Endothelial cell of umbilical vein (primary cell): ENCODE data around the gene MTRF1L. TPM values are rescaled to one million over a fixed set of nuclear protein-coding genes. Genes with fewer than 3 reads are reported as not detected.

Source experiments
- BruUV-seq: library from RNA; stranded (reverse); fragments of 400-500 nt; replicated peaks from 2 replicates; lab custom pipeline; 2021; lab: Mats Ljungman, UMichigan
- CTCF ChIA-PET: fragments of 300-600, 350-600 bp; sonication (Branson Sonifier 250); formaldehyde crosslinking; loops from one replicate; lab custom pipeline; 2021; ENCODE audit warnings: antibody characterized with exemption, inconsistent platforms; lab: Charles Lee
- POLR2A ChIA-PET: fragments of 300-600, 350-600 bp; sonication (Branson Sonifier 250); formaldehyde crosslinking; loops from one replicate; lab custom pipeline; 2021; ENCODE audit warnings: antibody characterized with exemption, inconsistent platforms; lab: Charles Lee
- DNase-seq: peaks from one replicate; pipeline ENCODE4 v3.0.0-alpha.2; 2011; ENCODE audit warnings: low read depth, low spot score
- FAIRE-seq: peaks from 2 replicates; lab custom pipeline; 2011; peaks lifted over from hg19 to GRCh38; lab: Jason Lieb, UNC
- H2AFZ ChIP-seq: 2 replicates; pipeline ENCODE4 v1.6.0; 2012; ENCODE audit warnings: low read depth, low read length, control low read depth, inconsistent platforms
- H3K27ac ChIP-seq: 2 replicates; pipeline ENCODE4 v1.5.1; 2011; ENCODE audit warnings: low read depth, mild to moderate bottlenecking, control low read depth, low read length, moderate library complexity; ENCODE audit not compliant: insufficient read depth
- H3K27me3 ChIP-seq, 2 experiments: 2 replicates each; pipeline versions ENCODE4 v1.6.0 to v1.6.1; 2011; ENCODE audit warnings: low read length in 2 of 2, mixed read lengths in 1 of 2; ENCODE audit not compliant: control insufficient read depth in 2 of 2, insufficient read depth in 2 of 2
- H3K36me3 ChIP-seq, 2 experiments: 2 replicates in 1 of 2; 3 replicates in 1 of 2; pipeline ENCODE4 v1.5.1; 2011; ENCODE audit warnings: low read length in 2 of 2, mild to moderate bottlenecking in 1 of 2, moderate library complexity in 1 of 2; ENCODE audit not compliant: control insufficient read depth in 2 of 2, insufficient read depth in 2 of 2; ENCODE audit errors: extremely low read depth in 1 of 2
- H3K4me1 ChIP-seq: 3 replicates; pipeline ENCODE4 v1.5.1; 2011; ENCODE audit warnings: mild to moderate bottlenecking, low read length; ENCODE audit not compliant: control insufficient read depth, insufficient read depth; ENCODE audit errors: extremely low read depth
- H3K4me2 ChIP-seq: 2 replicates; pipeline ENCODE4 v1.6.1; 2011; ENCODE audit warnings: low read length, control low read depth, mixed read lengths; ENCODE audit not compliant: insufficient read depth
- H3K4me3 ChIP-seq, 3 experiments: fragments of 200-600 bp in 1 of 3; sonication (generic), shearing (Covaris generic) in 1 of 3; replicated peaks in 1 of 3; 2 replicates each; pipeline ENCODE4 v1.5.1; 2011 to 2016; ENCODE audit warnings: control low read depth in 3 of 3, low read length in 3 of 3, mild to moderate bottlenecking in 2 of 3, inconsistent platforms in 1 of 3, low read depth in 1 of 3, moderate library complexity in 1 of 3; ENCODE audit not compliant: insufficient read depth in 1 of 3
- H3K79me2 ChIP-seq: 2 replicates; pipeline ENCODE4 v1.6.0; 2012; ENCODE audit warnings: low read length, inconsistent platforms; ENCODE audit not compliant: control insufficient read depth, insufficient read depth
- H3K9ac ChIP-seq: replicated peaks from 2 replicates; pipeline ENCODE3; 2011; ENCODE audit warnings: low read length, control low read depth; ENCODE audit not compliant: insufficient read depth; ENCODE audit errors: extremely low read depth
- H3K9me1 ChIP-seq: replicated peaks from 3 replicates; pipeline ENCODE4 v1.6.0; 2011; ENCODE audit warnings: mild to moderate bottlenecking, low read length; ENCODE audit not compliant: control insufficient read depth, insufficient read depth; ENCODE audit errors: extremely low read depth
- H3K9me3 ChIP-seq: replicated peaks from 2 replicates; pipeline ENCODE4 v1.5.1; 2012; ENCODE audit warnings: low read length, inconsistent platforms; ENCODE audit not compliant: control insufficient read depth, insufficient read depth
- H4K20me1 ChIP-seq: replicated peaks from 2 replicates; pipeline ENCODE3; 2011; ENCODE audit warnings: mild to moderate bottlenecking, low read length; ENCODE audit not compliant: control insufficient read depth, insufficient read depth; ENCODE audit errors: extremely low read depth
- EZH2 ChIP-seq: IDR thresholded peaks from 2 replicates; pipeline ENCODE4 v1.6.1; 2012; ENCODE audit warnings: borderline replicate concordance, low read depth, mild to moderate bottlenecking, moderate library complexity, low read length, inconsistent platforms; ENCODE audit not compliant: severe bottlenecking
- FOS ChIP-seq: IDR thresholded peaks from 2 replicates; pipeline ENCODE4 v1.6.1; 2011; ENCODE audit warnings: mild to moderate bottlenecking, low read length, moderate library complexity, borderline replicate concordance; ENCODE audit not compliant: insufficient read depth
- GATA2 ChIP-seq: IDR thresholded peaks from 2 replicates; pipeline ENCODE4 v1.7.0; 2011; ENCODE audit warnings: low read depth, mild to moderate bottlenecking, moderate library complexity, mixed read lengths, low read length; ENCODE audit not compliant: insufficient read length, insufficient read depth
- JUN ChIP-seq: IDR thresholded peaks from 2 replicates; pipeline ENCODE4 v1.6.1; 2011; ENCODE audit warnings: borderline replicate concordance, low read depth; ENCODE audit not compliant: insufficient read length, insufficient read depth
- MYC ChIP-seq: IDR thresholded peaks from one replicate; pipeline ENCODE4 v1.6.1; 2011; ENCODE audit warnings: mild to moderate bottlenecking, low read depth, low read length
- POLR2A ChIP-seq: IDR thresholded peaks from 2 replicates; pipeline ENCODE4 v1.6.1; 2012; ENCODE audit warnings: low read depth, mild to moderate bottlenecking, control low read depth, low read length
- POLR2AphosphoS5 ChIP-seq: IDR thresholded peaks from 2 replicates; pipeline ENCODE4 v1.6.1; 2012; ENCODE audit warnings: low read depth, mild to moderate bottlenecking, control low read depth, low read length, moderate library complexity; ENCODE audit not compliant: insufficient read depth
- dilution Hi-C: fragments of 300-500 bp; cut with MboI; formaldehyde crosslinking; loops from one replicate; pipeline ENCODE4 v1.15.0; 2019; ENCODE audit warnings: low sequenced_read_pairs; ENCODE audit not compliant: extremely low pct_ligation_motif_present
- intact Hi-C: fragments of 100-400 bp; cut with micrococcal nuclease; formaldehyde crosslinking; loops from one replicate; pipeline ENCODE4 v1.10.0; 2022
- polyA plus RNA-seq, 4 experiments: library from polyadenylated mRNA; depleted of rRNA in 3 of 4; stranded (reverse) in 3 of 4; unstranded in 1 of 4; fragments of >200 nt; gene quantifications; 2 replicates each; pipeline versions ENCODE4 v1.2.1 to v1.2.3, GENCODE V29; 2011 to 2012; ENCODE audit warnings: missing spikeins in 1 of 4
- total RNA-seq: library from RNA; stranded (reverse); gene quantifications from 2 replicates; pipeline ENCODE4 v1.2.3, GENCODE V29; 2021
- TF ChIP-seq, protein P1 (sequence below), 2 donors: IDR thresholded peaks; 1 replicate in 1 of 2; 2 replicates in 1 of 2; pipeline ENCODE4 v1.5.1; 2011; ENCODE audit warnings: low read length in 2 of 2, mild to moderate bottlenecking in 2 of 2, moderate library complexity in 2 of 2, control low read depth in 1 of 2, inconsistent platforms in 1 of 2, low read depth in 1 of 2; ENCODE audit not compliant: insufficient read depth in 1 of 2; ENCODE audit errors: extremely low read depth in 1 of 2
- TF ChIP-seq, protein P2 (sequence below): IDR thresholded peaks from 2 replicates; pipeline ENCODE4 v1.6.1; 2011; ENCODE audit not compliant: insufficient read depth, insufficient read length

MTRF1L gene
- total and polyA plus RNA-seq, 2 donors (not counting 3 experiments of a cell fraction or from before 2014, with no cell fraction given) = 6.2 to 27.5 TPM

DNA sequence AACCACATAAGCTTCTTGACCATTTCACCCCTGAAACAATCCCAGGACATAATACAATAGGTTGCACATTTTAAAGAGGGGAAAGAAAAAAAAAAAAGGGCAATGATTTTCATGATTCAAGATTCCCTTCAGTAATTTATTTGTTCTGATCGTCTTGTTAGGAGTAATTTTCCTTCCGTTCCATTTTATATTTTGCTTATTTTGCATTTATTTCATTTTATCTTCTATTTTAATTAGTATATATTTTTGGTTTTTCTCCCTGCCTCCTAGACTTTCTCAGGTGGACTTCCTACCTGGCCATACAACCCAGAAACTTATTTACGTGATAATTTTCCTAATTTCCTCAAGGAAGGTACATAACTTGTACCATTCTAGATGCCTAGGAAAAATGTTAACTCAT lies 52.3 kb downstream of the MTRF1L start:
- Histone ChIP-seq H3K36me3 (no peaks in the 10 kb centered on the region), H3K79me2 (no peaks in the 10 kb centered on the region), H3K9me3 (no peaks in the 10 kb centered on the region), H3K9me1 (no peaks in the 10 kb centered on the region), H3K4me1 (peaks cover 11% of the 10 kb centered on the region), H3K4me3 (no peak overlapping the region), H3K27ac (no peak overlapping the region), H3K9ac (no peak overlapping the region), H4K20me1 (no peaks in the 10 kb centered on the region), H3K27me3 (no peaks in the 10 kb centered on the region), H3K4me2 (no peak overlapping the region), H2AFZ (no peak overlapping the region)
- dilution Hi-C loops (no loop called here), intact Hi-C loops (loop anchor here (5.0 to 10.0 kb wide), 2 partner anchors 645 to 1183 kb away; no protein-coding TSS in a partner anchor)
- BruUV-seq = no TSS peak
- ChIA-PET CTCF (interaction anchor here (1.3 to 6.2 kb wide), 5 partner anchors 83 to 398 kb away, joined by 4 to 88 read pairs (median 5); partner anchors contain the start of gene VIP), POLR2A (no interaction called here)
- DNase-seq (no peak), FAIRE-seq (no peak)
- TF ChIP-seq, protein P1, sequence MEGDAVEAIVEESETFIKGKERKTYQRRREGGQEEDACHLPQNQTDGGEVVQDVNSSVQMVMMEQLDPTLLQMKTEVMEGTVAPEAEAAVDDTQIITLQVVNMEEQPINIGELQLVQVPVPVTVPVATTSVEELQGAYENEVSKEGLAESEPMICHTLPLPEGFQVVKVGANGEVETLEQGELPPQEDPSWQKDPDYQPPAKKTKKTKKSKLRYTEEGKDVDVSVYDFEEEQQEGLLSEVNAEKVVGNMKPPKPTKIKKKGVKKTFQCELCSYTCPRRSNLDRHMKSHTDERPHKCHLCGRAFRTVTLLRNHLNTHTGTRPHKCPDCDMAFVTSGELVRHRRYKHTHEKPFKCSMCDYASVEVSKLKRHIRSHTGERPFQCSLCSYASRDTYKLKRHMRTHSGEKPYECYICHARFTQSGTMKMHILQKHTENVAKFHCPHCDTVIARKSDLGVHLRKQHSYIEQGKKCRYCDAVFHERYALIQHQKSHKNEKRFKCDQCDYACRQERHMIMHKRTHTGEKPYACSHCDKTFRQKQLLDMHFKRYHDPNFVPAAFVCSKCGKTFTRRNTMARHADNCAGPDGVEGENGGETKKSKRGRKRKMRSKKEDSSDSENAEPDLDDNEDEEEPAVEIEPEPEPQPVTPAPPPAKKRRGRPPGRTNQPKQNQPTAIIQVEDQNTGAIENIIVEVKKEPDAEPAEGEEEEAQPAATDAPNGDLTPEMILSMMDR (IDR thresholded peaks at IDR 0.05; ENCODE audit: extremely low read depth in 1 of 2, insufficient read depth in 1 of 2, low read depth in 1 of 2, low read length in 2 of 2) = no peak
- TF ChIP-seq MYC (no peak), POLR2AphosphoS5 (no peak), JUN (no peak), GATA2 (no peak), EZH2 (no peak), FOS (no peak), POLR2A (no peak)
- TF ChIP-seq, protein P2, sequence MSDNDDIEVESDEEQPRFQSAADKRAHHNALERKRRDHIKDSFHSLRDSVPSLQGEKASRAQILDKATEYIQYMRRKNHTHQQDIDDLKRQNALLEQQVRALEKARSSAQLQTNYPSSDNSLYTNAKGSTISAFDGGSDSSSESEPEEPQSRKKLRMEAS = no peak
